Activated T-cell treated with anti-CD3 and anti-CD28 coated beads for 24 hours (primary cell): ENCODE results near the gene CFAP58.

Source experiments
- DNase-seq: peaks from one replicate; pipeline ENCODE4 v3.0.0-alpha.2; 2020; ENCODE audit warnings: low read depth

Gene CFAP58

DNA sequence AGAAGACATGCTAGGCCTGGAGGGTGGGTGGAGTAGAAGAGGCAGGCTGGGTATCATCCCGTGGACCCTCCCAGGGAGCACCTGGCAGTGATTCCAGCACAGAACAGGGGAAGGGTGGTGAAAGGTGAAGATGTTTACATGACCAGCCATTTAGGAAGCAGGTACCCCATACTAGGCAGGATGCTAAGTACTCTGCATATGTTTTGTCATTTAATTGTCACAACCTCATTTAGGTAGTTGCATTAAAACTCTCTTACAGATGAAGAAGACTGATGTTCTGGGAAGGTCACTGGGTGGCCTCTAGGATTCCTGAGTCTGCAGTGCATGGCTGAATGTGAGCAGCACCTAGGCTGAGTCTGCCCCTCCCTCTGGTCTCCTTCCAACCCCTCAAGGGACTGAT, 30.5 kb upstream of the CFAP58 start:
- no peak for DNase-seq

DNA sequence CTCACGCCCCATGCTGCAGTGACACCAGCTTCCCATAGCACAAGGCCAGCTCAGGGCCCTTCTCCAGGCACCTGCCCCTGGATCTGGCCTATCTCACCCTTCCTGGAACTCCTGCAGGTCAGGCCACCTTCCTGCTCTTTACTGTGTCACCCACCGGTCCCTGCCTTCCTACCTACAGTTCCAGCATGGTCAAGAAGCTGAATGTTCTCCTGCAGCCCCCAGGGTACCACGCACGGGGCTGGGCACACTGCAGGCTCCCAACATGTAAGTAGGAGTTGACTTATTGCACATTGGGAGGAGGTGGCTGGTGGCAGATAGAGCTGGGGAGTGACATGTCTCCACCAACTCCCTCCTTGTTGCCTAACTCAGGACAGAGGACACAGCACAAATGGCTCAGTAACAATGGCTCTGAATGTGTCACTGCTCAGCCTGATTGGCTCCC, 29.9 kb upstream of the CFAP58 start:
- DNase-seq, result no peak

DNA sequence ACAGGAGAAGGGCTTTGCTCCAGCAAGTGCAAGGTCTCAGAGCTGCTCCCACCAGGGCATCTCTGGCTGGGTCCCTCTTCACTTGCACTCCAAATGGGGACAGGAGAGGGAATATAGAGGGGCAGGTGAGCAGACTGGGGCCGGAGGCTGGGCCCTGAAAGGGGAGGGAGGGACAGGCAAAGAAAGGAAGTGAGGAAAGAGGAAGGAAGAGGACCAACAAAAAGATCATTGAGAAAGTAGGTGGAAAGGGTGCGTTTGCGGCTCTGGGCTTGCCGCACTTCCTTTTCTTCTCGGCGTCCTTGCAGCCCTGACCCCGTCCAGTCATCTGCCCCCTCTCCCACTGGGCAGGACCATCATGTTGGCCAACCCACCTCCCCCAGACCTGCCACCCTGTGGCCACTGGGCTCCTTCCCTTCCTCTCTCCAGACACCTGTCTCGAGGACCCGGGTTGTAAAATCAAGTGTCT, 29.4 kb upstream of the CFAP58 start:
- no peak for DNase-seq

DNA sequence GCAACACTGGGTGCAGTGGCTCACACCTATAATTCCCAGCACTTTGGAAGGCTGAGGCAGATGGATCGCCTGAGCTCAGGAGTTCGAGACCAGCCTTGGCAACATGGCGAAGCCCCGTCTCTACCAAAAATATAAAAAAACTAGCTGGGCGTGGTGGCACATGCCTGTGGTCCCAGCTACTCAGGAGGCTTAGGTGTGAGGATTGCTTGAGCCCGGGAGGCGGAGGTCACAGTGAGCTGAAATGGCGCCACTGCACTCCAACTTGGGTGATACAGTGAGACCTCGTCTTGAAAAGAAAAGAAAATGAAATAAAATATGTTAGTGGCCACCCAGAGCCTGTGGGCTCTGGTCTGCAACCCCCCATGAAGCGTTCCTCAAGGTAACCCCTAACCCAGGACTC, 28.7 kb upstream of the CFAP58 start:
- no peak for DNase-seq

DNA sequence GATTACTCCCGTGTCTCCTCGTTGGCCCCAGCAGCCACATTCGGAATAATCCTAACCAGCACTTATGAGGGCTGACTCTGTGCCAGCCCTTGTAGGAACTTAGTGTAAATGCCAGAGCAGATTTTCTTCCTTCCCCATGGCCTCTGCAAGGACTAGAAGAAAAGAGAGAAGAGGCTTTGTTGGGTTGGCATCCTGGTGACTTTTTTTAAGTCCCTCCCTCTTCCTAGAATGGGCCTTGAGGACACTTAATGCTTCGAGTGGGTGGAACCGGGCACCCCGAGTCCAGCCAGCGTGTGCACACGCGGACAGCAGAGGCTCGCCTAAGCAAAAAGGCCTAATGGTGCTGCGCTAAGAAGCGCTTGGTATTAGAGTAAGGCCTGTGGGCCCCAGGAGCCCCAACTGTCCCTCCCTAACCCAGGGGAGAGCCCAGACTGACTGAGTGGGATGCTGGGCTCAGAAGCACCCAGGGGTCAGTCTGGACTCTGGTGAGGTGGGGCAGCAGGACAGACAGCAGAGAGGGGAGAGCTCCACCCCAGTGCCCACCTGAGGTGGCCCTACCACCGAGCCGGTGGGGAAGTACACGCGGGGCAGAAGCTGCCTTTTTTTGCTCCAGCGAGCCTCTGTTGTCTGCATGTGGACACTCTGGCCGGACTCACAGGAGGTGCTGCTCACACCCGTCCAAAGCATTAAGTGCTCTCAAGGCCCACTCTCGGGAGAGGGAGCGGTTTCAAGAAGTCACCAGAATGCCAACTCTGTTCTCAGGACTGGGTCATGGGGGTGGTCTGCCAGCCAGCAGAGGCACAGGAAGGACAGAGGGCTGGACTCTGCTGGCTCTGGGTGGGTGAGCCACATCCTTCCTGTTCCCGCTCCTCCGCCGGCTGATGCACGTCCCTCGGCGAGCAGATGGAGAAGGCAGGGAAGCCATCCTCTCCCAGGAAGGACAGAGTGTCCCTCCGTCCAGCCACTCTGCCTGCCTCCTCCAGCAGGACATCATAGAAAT, 27.9 kb upstream of the CFAP58 start:
- DNase-seq, result no peak

DNA sequence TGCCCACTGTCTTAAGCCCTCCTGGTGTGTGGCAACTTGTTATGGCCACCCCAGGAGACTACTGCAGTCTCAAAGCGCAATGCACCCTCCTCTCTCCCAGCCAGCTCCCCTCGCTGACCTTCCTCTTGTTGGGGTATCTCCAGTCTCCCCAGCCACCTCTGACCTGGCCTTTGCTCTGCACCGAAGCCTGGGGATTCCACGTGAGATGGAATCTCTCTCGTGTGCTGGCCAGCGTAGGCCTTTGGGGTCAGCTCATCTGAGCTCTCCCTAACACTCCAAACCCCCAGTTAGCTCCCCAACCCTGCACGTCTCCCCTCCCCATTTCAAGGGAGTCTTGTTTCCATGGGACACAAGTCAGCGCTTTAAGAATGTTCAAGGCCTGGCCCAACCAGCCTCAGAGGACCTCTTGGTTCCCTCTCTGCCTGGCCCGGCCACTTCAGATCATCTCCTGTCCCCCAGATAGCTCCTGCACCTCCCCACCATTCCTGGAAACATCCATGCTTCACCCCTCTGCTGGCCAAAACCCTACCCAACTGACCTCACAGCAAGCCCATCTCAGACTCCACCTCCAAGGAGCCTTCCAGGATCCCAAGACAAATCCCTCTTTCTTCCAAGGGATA, 26.5 kb upstream of the CFAP58 start:
- DNase-seq, result no peak

DNA sequence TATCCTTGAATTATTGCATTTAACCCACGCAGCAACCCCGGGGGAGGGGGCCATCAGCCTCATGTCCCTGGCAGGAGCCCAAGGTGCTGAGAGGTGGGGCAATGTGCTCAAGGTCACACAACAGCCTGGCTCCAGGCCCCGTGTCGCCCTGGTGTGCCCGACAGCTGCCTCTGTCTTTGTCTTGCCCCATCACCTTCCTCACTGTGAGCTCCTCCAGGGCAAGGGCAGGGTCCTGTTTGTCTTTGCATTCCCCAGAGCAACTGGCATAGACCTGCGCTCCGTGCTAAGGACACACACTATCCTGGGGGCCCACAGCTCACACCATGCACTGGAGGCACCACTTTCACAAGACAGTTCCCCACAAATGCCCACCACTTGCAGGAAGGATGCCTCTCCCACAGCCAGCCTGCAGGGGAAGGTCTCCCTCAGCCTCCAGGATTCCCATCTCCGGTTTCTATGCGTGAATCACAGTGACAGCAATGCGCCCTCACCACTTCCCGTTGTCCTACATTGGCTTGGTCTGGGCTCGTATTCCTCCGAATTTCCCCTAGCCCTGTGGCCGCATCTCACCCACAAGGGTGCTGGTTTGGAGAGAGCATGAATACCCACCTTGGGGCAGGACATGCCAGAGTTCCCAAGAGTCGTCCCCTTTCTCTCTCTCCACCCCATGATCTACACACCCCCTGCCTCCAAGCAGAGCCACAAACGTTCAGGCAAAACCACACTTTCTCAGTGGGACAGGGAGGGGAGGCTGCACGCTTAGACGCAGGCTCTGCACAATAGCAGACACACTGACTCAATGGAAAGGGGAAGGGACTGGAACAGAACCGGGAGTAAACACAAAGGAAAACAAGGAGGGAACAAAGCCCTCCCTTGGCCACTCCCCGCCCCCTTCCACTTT, 25.6 kb upstream of the CFAP58 start:
- no peak for DNase-seq

DNA sequence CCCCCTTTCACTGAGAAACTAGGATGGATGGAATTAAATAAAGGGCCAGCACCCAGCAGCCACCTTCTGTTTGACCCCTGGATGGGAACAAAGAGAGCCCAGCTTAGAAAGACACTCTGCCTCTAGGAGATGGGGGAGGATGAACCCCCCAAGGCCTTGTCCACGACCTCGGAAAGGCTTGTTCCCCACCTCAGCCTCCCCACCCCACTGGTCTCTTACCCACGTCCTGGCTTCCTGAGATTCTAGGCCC, 25.1 kb upstream of the CFAP58 start:
- no peak for DNase-seq

- peak; percentile 72 for DNase-seq
These were observed 24.5 kb upstream of the CFAP58 start for GRCh38 chr10:104328896-104329710.

DNA sequence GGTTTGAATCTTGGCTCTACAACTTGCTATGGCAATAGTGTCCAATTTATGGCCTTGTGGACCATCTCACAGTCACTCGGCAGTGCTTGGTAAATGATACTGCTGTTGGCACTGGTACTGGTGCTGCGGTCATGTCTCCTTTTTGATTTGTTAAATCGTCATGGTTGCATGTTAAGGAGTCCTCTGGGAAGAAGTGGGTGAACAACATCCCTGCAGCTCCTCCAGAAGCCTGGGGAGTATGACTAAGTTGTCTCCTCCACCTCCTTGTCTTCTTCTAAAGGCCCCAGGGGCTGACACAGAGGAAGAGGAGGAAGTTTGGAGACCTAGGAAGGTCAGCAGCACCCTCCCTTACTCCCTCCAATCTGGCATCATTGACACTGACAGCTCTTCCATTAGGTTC, 23.9 kb upstream of the CFAP58 start:
- no peak for DNase-seq

GRCh38 chr10:104330168-104331110, 23.2 kb upstream of the CFAP58 start:
- no peak for DNase-seq

DNA sequence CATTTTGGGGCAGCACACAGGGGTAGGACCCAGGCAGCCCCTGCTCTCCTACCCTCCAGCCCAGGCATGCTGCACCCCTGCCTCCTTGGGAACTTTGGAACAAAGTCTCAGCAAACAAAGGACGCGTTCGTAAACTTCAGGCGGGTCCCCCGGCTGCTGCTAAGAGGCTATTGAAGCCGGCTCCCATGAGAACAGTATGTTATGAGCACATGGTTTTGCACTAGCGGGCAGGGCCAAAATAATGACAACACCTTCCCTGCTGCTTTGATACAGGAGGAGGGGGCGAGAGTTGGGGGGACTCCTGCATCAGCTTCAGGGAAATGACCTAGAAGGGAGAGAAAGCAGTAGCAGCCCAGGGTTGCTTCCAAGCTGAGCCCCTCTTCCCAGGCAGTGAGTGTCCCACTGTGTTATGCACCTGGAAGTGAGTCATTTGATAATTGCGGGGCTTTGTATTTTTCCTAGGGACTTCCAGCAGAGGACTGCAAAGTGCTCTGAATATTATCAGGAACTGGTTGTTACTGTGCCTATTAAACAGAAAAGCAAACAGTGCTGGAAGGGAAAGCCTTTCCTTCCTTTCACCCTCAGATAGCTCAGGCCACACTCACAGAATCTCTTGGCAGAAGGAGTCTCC, 22.3 kb upstream of the CFAP58 start:
- DNase-seq, result no peak

DNA sequence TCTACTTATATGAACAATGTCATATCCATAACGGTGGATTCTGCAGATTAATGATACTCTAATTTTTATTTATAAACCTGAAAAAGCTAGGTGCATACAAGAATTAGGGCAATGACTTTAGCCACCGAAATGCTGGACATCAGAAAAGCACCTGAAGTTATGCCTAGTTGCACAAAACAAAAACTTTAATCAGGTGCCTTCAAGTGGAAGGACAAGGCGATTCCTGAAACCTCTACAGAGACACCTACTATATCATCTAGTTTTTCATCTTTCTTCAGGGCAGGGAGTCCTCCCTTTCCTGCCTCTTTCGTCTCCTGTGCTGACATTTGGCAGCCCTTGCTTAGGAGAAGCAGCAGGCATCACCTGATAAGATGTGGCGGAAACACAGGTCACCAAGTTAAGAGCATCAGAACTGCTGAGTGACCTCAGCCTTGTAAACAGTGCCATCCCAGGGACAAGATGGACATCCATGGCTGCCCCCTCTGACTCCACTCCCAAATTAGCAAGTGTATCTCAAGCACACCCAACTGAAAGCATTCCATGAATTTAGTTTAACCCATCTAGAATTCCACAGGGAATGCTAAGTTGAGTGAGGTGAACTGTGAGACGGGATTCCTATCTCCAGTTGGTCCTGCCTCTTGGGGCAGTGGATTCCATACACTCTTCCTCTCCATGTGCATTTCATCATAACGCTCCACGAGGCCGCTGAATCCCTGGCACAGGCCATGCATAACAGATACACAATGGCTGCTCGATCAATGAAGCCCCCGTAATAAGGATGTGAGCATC, 21.2 kb upstream of the CFAP58 start:
- no peak for DNase-seq

DNA sequence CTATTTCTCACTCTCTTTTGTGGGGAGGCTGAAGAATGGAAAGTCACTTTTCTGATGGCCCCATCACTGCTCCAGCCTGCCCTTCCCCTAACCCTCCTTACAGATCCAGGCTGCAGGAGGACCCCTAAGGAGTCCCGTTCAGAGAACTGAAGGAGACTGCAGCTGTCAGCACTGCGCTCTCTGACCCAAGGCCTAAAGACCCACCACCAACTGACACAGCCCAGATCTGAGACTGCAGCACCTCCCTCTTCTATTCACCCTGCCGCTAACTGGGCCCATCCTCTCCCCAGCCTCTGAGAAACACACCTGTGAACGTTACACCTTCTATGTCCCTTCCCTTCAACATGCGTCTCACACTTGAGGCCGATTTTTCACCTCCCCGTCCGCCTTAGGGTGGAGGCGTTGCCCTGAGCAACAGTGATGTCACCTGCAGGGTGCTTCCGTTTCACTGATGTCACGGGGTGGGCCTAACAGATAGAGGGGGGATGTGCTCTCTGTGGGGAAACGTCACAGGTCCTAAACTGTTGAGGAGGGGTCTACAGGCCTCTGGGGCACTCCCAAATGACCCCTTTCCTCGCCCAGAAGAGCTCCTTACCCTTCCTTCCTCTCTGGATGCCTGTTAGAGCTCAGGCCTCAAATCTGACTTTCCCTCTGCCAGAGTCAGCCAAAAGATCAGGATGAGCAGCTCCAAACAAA, 20.5 kb upstream of the CFAP58 start:
- DNase-seq, result peak; percentile 44

- DNase-seq, result no peak
These were observed 19.8 kb upstream of the CFAP58 start for GRCh38 chr10:104333728-104334373.

DNA sequence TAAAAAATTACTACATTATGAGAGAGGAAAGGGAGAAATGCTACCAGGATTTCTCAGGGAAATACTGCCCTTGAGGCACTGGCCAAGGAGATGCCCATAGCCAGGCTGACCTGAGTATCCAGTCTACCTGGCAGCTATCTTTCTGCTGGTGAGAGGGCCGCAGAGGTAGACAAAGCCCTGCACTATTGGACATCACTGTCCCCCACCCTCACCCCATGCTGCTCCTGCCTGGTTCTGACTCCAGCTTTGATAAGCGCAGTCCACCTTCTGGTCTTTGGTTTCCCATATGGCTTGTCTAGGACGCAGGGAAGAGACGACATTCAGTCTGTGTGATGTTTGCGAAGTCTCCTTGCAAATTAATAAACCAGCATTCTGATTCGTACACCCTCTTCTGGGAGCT, 19.1 kb upstream of the CFAP58 start:
- no peak for DNase-seq

GRCh38 chr10:104334965-104335650, 18.5 kb upstream of the CFAP58 start:
- DNase-seq, result no peak
